Sciatic nerve (tissue), 2 donors: ENCODE data around the gene CAMKMT. TPM values are rescaled to one million over a fixed set of nuclear protein-coding genes. Genes with fewer than 3 reads are reported as not detected.

Experiments
- ATAC-seq: fragments of 200-7000 bp; cut with Tn5 transposase; one replicate; pipeline ENCODE4 v1.9.1; 2020; ENCODE audit warnings: mild to moderate bottlenecking, moderate library complexity
- DNase-seq: peaks from one replicate; pipeline ENCODE4 v3.0.0-alpha.2; 2020; ENCODE audit warnings: low spot score
- intact Hi-C: fragments of 100-400 bp; cut with DNase I; formaldehyde crosslinking; loops from one replicate; pipeline ENCODE4 v1.14.2; 2022
- total RNA-seq: library from RNA; stranded (reverse); fragmentation: NEBNext Ultra II Directional; extraction: Animal tissue kit (Norgen Biotek cat#: 25700); gene quantifications from one replicate; pipeline ENCODE4 v1.2.1, GENCODE V29; 2021
- donor health status: DM: no; HTN: no; CAD: no.
- donor health status: DM: no; HTN: no; CAD: no.

The CAMKMT gene
- total RNA-seq, 1 donor from 2014 or later = 11.9 TPM

DNA sequence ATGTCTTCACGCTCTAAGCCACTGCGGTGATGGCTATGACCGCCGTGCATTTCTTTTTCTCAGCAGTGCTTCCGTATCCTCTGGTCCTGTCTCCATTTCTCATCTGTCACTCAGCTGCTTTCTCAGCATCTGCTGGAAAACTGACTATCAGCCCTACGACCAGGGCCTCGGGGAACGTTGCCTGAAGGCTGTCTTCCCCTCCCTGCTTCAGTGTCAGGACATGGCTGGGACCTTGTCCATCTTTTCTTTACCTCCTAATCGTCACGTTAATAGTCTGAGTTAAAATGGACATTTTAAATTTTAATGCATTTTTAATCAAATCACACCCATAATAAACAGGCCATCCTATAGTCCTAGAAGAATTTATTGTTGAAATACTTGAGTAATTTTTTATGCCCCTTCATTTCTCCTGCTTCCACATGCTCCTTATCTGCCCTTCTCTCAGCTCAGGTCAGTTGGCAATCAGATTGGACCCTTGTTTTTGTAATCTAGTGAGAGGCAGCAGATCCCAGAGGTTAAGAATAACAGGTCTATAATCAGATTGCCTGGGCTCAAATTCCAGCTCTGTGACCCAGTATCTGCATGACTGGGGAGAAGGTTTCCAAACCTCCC lies 329.5 kb downstream of the CAMKMT start:
- intact Hi-C loops = no loop called here
- ATAC-seq (no peak), DNase-seq (no peak)

- intact Hi-C loops = no loop called here
- no peak for ATAC-seq
- no peak for DNase-seq
Measured at GRCh38 chr2:44692821-44693220, 331.1 kb downstream of the CAMKMT start.

DNA sequence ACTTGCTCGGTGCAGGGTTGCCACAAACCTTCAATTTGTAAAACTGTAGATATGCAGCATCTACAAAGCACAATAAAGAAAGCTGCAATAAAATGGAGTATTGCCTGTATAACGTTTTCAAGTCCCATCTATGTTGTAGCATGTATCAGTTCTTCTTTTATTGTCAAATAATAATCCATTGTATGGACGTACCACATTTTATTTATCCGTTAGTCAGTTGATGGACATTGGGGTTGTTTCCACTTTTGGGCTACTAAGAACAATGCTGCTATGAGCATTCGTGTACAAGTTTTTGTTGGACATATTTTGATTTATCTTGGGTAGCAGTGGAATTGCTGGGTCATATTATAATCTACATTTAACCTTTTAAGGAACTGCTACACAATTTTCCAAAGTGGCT lies 339.1 kb downstream of the CAMKMT start:
- ATAC-seq (no peak), DNase-seq (no peak)
- intact Hi-C loops = no loop called here

GRCh38 chr2:44705356-44705755 lies 343.6 kb downstream of the CAMKMT start:
- intact Hi-C loops = no loop called here
- ATAC-seq (no peak), DNase-seq (no peak)

- DNase-seq (no peak), ATAC-seq (no peak)
- intact Hi-C loops = no loop called here
Measured at GRCh38 chr2:44705876-44706480, 344.2 kb downstream of the CAMKMT start.

DNA sequence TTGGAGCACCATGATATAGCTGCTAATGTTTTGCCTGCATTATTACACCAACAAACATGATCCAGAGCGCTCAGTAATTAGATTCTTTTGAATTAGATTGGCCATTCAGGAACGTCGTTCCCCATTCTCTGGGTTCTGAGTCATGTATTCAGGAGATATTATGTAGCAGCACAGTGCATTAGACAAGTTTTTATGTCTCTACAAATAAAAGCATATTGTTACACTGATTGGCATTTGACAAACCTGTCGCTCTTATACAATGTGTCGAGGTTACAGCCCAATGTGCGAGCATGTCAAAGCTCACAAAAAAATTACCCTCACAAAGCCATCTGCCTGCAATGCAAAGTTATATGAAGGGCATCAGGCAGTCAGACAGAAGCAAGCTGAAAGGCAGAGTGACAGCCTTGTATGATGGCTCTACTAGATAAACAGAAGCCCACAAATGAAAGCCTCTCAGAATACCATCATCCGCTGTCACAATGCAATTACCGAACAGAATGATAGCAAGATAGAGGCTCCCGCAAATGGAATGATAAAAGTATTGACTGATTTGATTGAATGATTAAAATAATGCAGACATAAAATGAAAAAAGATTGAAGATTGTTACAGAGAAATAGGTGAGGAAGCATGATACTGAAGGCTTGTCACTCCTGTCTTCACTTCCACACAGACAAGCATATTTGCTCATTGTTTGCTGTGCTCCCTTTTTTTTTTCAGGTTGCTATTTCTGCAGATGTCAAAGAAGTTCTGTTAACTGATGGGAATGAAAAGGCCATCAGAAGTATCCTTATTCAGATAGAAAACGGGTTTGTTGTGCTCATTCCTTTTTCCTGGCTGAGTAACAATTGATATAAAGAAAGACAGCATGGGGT lies 345.2 kb downstream of the CAMKMT start:
- intact Hi-C loops = no loop called here
- ATAC-seq = no peak
- no peak for DNase-seq

- intact Hi-C loops = no loop called here
- ATAC-seq (no peak), DNase-seq (no peak)
Measured at GRCh38 chr2:44707945-44708660, 346.4 kb downstream of the CAMKMT start.

- intact Hi-C loops = no loop called here
- DNase-seq (no peak), ATAC-seq (no peak)
Measured at GRCh38 chr2:44708661-44709000, 346.9 kb downstream of the CAMKMT start.

DNA sequence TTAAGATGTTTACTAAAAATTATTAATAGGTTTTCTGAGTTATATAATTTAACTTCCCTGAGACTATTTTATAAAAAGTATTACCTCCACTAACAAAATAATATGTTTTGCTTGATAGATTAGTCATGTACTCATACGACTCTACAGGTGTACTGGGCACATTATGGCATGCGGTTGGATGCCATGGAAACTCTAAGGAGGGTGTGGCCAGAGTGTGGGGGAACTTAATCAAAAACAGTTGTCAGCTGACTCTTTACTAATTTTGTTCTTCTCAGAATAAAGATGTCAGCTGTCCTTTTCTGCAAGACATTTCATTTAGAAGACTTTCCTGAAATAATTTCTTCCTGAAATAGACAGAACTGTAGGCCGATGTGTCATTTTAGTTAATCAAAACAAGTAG lies 351.4 kb downstream of the CAMKMT start:
- intact Hi-C loops = no loop called here
- DNase-seq (no peak), ATAC-seq (no peak)

GRCh38 chr2:44715671-44716081 lies 353.9 kb downstream of the CAMKMT start:
- intact Hi-C loops = no loop called here
- ATAC-seq = no peak

DNA sequence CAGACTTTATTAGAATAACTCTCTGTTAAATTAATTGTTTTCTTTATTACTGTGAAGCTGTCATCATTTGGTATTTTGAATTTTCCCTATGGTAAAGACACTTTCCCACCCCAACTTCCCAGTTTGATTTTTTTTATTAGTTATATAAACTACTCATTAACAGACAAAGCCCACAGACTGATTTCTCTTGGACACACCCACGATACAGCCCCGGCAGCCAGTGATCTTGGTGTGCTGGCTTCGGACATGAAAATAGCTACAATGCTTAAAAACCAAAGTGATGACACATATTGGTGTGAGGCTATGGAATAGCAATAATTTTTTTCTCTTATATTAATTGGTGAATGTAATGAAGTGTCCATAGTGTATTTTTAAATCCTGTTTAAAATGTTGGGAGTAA lies 354.4 kb downstream of the CAMKMT start:
- intact Hi-C loops = no loop called here
- no peak for ATAC-seq
- DNase-seq = no peak

More at GRCh38 chr2:44715671-44716081, 353.9 kb downstream of the CAMKMT start:
- no peak for DNase-seq

GRCh38 chr2:44718431-44718830 lies 356.7 kb downstream of the CAMKMT start:
- intact Hi-C loops = no loop called here
- DNase-seq = no peak
- ATAC-seq = no peak

- DNase-seq (no peak), ATAC-seq (no peak)
- intact Hi-C loops = no loop called here
Measured at GRCh38 chr2:44719562-44719961, 357.8 kb downstream of the CAMKMT start.

DNA sequence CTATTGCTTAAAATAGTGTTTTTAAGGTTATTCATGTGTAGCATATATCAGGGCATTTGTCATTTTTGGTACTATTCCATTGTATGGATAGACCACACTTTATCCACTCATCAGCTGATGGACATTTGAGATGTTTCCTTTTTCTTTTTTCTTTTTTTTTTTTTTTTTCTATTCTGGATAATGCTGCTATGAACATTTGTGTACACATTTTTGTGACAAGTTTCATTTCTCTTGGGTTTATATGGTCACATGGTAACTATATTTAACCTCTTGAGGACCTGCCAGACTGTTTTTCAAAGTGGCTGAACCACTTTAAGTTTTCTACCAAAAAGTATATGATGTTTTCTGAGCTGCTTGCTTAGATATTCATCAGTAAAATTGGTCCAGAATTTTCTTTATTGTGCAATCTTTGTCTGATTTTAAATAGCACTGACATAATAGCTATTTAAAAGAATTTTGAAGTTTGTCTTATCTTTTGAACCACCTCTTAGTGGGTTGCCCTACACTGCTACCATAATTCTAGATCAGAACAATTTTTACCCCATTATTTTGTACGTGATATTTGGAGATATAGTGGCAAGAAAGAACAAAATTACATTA lies 360.4 kb downstream of the CAMKMT start:
- no peak for ATAC-seq
- DNase-seq = no peak
- intact Hi-C loops = no loop called here

DNA sequence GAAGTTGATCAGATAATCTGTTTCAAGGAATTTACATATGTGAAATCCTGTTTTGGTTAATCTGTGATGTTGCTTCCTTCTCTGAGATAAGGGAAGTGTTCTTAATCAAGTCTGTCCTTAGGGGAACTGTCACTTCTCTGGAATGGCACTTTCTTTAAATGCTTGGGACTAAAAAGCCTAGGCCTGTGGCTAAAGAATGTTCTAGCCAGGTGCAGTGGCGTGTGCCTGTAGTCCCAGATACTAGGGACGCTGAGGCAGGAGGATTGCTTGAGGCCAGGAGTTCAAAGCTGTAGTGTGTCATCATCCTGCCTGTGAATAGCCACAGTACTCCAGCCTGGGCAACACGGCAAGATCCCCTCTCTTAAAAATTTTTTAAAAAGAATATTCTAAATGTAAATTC lies 362.2 kb downstream of the CAMKMT start:
- ATAC-seq = no peak

DNA sequence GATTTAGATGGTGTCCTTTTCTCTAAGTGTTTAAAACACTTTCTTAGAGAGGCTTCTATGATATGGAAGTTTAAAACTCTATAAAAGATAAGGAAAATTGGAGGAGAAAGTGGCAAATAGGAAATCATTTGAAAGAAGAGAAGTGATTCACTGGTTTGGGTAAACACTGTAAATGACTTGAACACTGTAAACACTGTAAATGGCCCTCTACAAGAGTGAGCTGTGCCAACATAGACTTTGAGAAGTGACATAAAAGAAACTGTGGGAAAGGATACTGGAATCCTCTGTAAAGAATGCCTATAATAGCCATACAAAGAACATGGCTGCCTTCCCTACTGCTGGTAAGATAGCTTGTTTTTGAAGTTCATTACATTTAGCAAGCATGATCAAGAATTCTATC lies 368.8 kb downstream of the CAMKMT start:
- no peak for DNase-seq
- intact Hi-C loops = no loop called here

More for the DNA sequence above, 362.2 kb downstream of the CAMKMT start:
- no peak for DNase-seq
- intact Hi-C loops = no loop called here

GRCh38 chr2:44731505-44731904 lies 369.8 kb downstream of the CAMKMT start:
- intact Hi-C loops = no loop called here
- no peak for DNase-seq
- no peak for ATAC-seq

More for the DNA sequence above, 368.8 kb downstream of the CAMKMT start:
- ATAC-seq = no peak

DNA sequence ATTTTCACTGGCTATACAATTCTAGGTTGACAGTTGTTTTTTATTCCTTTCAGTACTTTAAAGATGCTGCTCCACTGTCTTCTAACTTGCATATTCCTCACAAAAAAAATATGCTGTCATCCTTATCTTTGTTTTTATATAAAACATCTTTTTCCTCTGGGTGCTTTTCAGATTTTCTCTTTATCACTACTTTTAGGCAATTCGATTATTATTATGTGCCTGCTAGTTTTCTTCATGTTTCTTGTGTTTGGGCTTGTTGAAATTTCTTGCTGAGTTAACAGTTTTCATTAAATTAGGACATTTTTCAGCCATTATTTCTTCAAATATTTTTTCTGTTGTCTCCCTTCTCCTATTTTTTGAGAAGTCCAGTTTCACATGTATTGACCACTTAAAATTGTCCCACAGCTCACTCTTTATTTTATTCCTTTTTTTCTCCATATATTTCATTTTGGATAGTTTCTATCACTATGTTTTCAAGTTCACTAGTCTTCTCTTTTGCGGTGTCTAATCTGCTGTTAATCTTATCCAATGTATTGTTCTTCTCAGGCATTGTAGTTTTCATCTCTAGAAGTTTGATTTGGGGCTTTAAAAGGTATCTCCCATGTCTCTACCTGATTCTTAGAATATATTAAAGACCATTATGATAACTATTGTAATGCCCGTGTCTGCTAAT lies 374.7 kb downstream of the CAMKMT start:
- intact Hi-C loops = no loop called here
- ATAC-seq (no peak), DNase-seq (no peak)

DNA sequence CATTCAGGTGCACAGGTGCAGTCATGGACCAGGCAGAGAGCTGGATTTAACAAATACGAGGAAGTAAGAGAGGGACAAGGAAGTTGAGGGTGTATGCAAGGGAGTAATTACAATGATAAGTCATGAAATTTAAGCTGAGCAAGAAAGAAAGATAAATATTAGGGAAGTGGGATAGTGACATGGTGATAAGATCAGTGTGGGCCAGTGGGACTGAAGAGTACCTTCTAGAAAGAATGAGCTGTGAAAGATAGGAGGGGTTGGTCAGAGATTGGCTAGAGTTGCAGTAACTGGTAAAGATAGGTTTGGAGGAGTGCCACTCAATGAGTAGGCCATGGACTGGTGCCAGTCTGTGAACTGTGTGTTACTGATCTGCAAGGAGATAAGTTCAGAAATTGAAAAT lies 378.9 kb downstream of the CAMKMT start:
- no peak for DNase-seq
- intact Hi-C loops = no loop called here
- no peak for ATAC-seq
